NB4 (cell line): ENCODE measurements around the gene GRAMD4.

Experiments
- MYC ChIP-seq: IDR thresholded peaks from 2 replicates; pipeline ENCODE4 v1.6.1; 2011; ENCODE audit warnings: low read depth, low read length
- POLR2A ChIP-seq: IDR thresholded peaks from 2 replicates; pipeline ENCODE4 v1.6.1; 2011; ENCODE audit warnings: mild to moderate bottlenecking; ENCODE audit not compliant: insufficient read length; ENCODE audit errors: extremely low read depth
- TF ChIP-seq, protein P1 (sequence below): IDR thresholded peaks from one replicate; pipeline ENCODE4 v1.5.1; 2012; ENCODE audit warnings: low read depth, low read length
- TF ChIP-seq, protein P2 (sequence below): IDR thresholded peaks from 2 replicates; pipeline ENCODE4 v1.6.1; 2011; ENCODE audit warnings: low read depth, low read length

DNA sequence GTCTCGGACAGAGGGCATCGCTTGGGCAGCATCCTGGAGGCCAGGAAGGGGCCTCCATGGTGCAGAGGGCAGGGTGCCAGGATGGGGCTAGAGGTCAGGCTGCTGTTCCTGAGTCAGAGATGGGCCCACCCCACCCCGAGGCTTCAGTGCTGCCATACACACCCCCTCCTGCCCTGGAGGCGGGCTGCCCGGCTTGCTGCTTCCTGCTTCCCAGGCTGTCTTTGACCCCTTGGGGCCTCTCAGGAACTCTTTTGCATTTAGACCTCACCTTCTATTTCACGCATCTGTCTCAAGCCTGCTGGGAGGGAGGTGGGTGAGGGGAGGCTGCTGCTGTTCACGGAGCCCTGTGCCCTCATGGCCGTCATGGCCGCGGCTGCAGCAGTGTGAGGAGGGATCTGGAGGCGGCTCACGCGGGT is 6.6 kb upstream of the GRAMD4 start:
- TF ChIP-seq POLR2A (no peak), MYC (no peak)
- TF ChIP-seq, protein P1, sequence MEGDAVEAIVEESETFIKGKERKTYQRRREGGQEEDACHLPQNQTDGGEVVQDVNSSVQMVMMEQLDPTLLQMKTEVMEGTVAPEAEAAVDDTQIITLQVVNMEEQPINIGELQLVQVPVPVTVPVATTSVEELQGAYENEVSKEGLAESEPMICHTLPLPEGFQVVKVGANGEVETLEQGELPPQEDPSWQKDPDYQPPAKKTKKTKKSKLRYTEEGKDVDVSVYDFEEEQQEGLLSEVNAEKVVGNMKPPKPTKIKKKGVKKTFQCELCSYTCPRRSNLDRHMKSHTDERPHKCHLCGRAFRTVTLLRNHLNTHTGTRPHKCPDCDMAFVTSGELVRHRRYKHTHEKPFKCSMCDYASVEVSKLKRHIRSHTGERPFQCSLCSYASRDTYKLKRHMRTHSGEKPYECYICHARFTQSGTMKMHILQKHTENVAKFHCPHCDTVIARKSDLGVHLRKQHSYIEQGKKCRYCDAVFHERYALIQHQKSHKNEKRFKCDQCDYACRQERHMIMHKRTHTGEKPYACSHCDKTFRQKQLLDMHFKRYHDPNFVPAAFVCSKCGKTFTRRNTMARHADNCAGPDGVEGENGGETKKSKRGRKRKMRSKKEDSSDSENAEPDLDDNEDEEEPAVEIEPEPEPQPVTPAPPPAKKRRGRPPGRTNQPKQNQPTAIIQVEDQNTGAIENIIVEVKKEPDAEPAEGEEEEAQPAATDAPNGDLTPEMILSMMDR = no peak
- TF ChIP-seq, protein P2, sequence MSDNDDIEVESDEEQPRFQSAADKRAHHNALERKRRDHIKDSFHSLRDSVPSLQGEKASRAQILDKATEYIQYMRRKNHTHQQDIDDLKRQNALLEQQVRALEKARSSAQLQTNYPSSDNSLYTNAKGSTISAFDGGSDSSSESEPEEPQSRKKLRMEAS = no peak
